Bronchial smooth muscle cell (primary cell): ENCODE results near the gene INCA1. TPM values are rescaled to one million over a fixed set of nuclear protein-coding genes. Genes with fewer than 3 reads are reported as not detected.

Experiments
- total RNA-seq: library from RNA; depleted of rRNA; stranded (reverse); fragments of >200 nt; gene quantifications from 2 replicates; pipeline ENCODE4 v1.2.1, GENCODE V29; 2014

INCA1 gene, protein sequence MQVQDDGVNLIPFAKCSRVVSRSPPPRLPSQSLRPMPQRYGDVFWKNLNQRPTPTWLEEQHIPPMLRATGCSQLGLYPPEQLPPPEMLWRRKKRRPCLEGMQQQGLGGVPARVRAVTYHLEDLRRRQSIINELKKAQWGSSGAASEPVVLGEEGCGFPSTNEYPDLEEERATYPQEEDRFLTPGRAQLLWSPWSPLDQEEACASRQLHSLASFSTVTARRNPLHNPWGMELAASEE
- total RNA-seq, result 0.09 and 0.32 TPM in 2 replicates

DNA sequence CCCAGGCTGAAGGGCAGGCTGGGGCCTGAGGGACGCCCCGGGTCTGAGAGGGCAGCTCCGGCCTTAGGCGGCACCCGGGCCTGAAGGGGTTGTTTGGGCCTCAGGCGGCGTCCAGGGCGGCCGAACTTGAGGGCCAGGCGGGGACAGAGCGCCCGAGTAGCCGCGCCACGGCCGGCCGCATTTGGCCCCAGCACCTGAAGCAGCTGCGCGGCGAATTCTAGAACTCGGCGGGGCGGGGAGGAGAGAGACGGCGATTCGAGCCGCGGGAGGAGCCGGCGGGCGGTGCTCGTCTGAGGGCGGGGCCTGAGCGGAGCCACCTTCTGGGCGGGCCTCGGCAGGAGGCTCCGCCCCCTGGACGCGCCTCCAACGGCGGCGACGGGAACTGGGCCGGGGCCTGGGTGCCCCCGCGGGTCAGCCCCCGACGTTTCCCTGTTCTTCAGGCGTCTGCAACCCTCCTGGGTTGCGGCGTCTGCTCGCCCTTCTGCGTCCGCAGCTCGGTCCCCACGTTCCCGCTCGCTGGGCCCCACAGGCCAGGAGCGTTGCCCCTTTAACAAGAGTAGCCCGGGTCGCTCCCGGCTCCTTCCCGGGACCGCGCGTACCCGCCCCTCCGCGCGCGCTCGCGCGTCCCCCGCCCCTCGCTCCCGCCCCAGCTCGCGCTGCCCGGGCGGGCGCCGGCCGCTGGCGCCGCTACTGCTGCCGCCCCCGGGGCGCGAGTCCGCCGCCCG, at the start of gene INCA1, which contains the start of gene KIF1C:
TSS of gene INCA1 (minus strand) at position 221 of the 725 bp plus-strand sequence. CDS start 3,085 bp downstream, outside the sequence.
TSS of gene KIF1C (plus strand) at position 649 of the 725 bp plus-strand sequence. CDS start 2,297 bp downstream, outside the sequence.

GRCh38 chr17:5035315-5035714, 38.0 kb upstream of the INCA1 start, which contains the start of gene SLC52A1:
SLC52A1 (minus strand) TSS chr17:5035426; CDS start chr17:5034606, 820 bp downstream.

GRCh38 chr17:4986951-4987766, 10.2 kb downstream of the INCA1 start, which contains the start of gene CAMTA2:
CAMTA2 (minus strand) TSS chr17:4987675; CDS start chr17:4986222, 1,453 bp downstream.

GRCh38 chr17:4967539-4968485, 29.5 kb downstream of the INCA1 start, which contains the start of gene SPAG7:
SPAG7 (minus strand) TSS chr17:4967817; CDS start chr17:4967804, 13 bp downstream.

GRCh38 chr17:4950746-4951204, 46.5 kb downstream of the INCA1 start, which contains the start of gene ENO3:
ENO3 (plus strand) TSS chr17:4951119; CDS start chr17:4951830, 711 bp downstream.

GRCh38 chr17:4948166-4948930, 49.0 kb downstream of the INCA1 start, which contains the start of gene PFN1:
PFN1 (minus strand) TSS chr17:4948530; CDS start chr17:4948394, 136 bp downstream.

DNA sequence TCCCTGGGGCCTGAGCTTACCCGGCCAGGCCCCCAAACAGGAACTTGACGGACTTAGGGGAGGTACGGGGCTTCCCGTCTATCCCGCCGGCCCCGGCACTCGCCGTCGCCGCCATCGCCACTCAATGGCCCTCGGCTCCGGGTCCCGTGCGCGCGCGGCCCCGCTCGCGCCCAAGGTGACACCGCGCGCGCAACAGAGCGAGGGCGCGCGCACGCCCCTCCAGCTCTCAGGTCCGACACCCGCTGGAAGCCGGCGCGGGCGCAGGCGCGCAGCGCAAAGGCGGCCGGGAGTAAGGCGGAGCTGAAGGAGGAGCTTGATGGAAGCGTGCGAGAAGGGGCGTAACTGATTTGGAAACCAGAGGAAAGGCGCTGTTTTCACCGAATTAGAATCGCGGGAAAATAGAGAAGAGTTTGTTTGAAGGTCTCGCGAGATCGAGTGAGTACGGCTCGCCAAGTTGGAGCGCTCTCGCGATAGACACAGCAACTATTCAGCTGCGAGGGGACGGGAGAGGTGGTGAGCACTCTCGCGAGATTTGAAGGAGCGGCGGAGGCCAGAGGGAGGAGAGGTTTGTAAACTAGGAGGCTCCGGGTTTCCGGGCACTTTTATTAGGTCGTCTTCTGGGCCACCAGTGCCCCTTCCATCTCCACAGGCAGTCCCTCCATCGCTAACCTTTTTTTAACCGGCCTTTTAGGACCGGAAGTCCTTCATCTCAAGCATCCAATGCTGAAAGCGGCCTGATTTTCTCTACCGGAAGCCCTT, 57.3 kb downstream of the INCA1 start, which contains the start of the genes RNF167 and SLC25A11:
TSS of gene RNF167 (plus strand) at position 473 of the 759 bp plus-strand sequence. CDS start 642 bp downstream, outside the sequence.
TSS of gene SLC25A11 (minus strand) at position 251 of the 759 bp plus-strand sequence. CDS start at position 115, 136 bp downstream.

Other genes starting within 250 kb of the INCA1 start
- gene TM4SF5, start 225.6 kb downstream of the INCA1 start, total RNA-seq, result not detected in 2 replicates
- 1.1 and 1.2 TPM in 2 replicates for gene VMO1, start 211.2 kb downstream of the INCA1 start, total RNA-seq
- gene GLTPD2, start 208.6 kb downstream of the INCA1 start, total RNA-seq, result not detected in 2 replicates
- gene PSMB6, start 201.4 kb downstream of the INCA1 start, total RNA-seq, result 134 and 196 TPM in 2 replicates
- gene PLD2, start 190.4 kb downstream of the INCA1 start, total RNA-seq, result 19.9 and 20.4 TPM in 2 replicates
- gene MINK1, start 164.2 kb downstream of the INCA1 start, total RNA-seq, result 25.7 and 31.9 TPM in 2 replicates
- gene C17orf107, start 98.0 kb downstream of the INCA1 start, total RNA-seq, result 3.2 and 3.5 TPM in 2 replicates
- 0.47 and 1.2 TPM in 2 replicates for gene CHRNE, start 94.4 kb downstream of the INCA1 start, total RNA-seq
- gene GP1BA, start 65.2 kb downstream of the INCA1 start, total RNA-seq, result not detected in 2 replicates
- 46.7 and 67.4 TPM in 2 replicates for gene SLC25A11, start 57.5 kb downstream of the INCA1 start, total RNA-seq
- gene RNF167, start 57.3 kb downstream of the INCA1 start, total RNA-seq, result 13.3 and 16.9 TPM in 2 replicates
- 419 and 524 TPM in 2 replicates for gene PFN1, start 49.0 kb downstream of the INCA1 start, total RNA-seq
- gene ENO3, start 46.4 kb downstream of the INCA1 start, total RNA-seq, result 2.2 TPM in 2 replicates
- 51.7 and 58.0 TPM in 2 replicates for gene SPAG7, start 29.7 kb downstream of the INCA1 start, total RNA-seq
- 4.5 and 5.4 TPM in 2 replicates for gene CAMTA2, start 9.8 kb downstream of the INCA1 start, total RNA-seq
- gene KIF1C, start 428 bp upstream of the INCA1 start, total RNA-seq, result 70.3 and 76.3 TPM in 2 replicates
- 0.32 TPM in 1 of 2 replicates, not detected in the other for gene SLC52A1, start 37.9 kb upstream of the INCA1 start, total RNA-seq
- gene ZFP3, start 80.9 kb upstream of the INCA1 start, total RNA-seq, result 0.69 and 1.3 TPM in 2 replicates
- gene ZNF232, start 114.4 kb upstream of the INCA1 start, total RNA-seq, result 6.3 and 7.7 TPM in 2 replicates
- gene USP6, start 118.5 kb upstream of the INCA1 start, total RNA-seq, result under 0.01 TPM in 1 of 2 replicates, not detected in the other
- 4.8 and 6.5 TPM in 2 replicates for gene ZNF594, start 194.3 kb upstream of the INCA1 start, total RNA-seq
- not detected in 2 replicates for gene SCIMP, start 237.3 kb upstream of the INCA1 start, total RNA-seq